Panc1 (cell line): ENCODE measurements around the gene FANCC.

Experiments
- CTCF ChIP-seq: fragments of 450-650 bp; IDR thresholded peaks from 2 replicates; pipeline ENCODE4 v1.5.1; 2017; ENCODE audit warnings: mild to moderate bottlenecking
- POLR2AphosphoS5 ChIP-seq: IDR thresholded peaks from 2 replicates; pipeline ENCODE4 v1.6.1; 2012; ENCODE audit warnings: mild to moderate bottlenecking, low read depth, low read length, moderate library complexity
- REST ChIP-seq, 2 experiments: IDR thresholded peaks; 2 replicates each; pipeline ENCODE4 v1.6.1; 2011 to 2012; ENCODE audit warnings: low read depth in 2 of 2, control low read depth in 1 of 2, low read length in 1 of 2, mild to moderate bottlenecking in 1 of 2, moderate library complexity in 1 of 2; ENCODE audit not compliant: insufficient read depth in 1 of 2
- SIN3A ChIP-seq: IDR thresholded peaks from 2 replicates; pipeline ENCODE4 v1.6.1; 2012; ENCODE audit warnings: low read depth, mild to moderate bottlenecking, low read length, moderate library complexity, borderline replicate concordance; ENCODE audit not compliant: insufficient read depth
- TCF7L2 ChIP-seq: IDR thresholded peaks from 2 replicates; pipeline ENCODE4 v1.6.1; 2011; ENCODE audit warnings: mild to moderate bottlenecking, low read depth, low read length, inconsistent platforms

- TF ChIP-seq CTCF (no peak), POLR2AphosphoS5 (no peak), TCF7L2 (no peak), SIN3A (no peak), REST (IDR thresholded peaks at IDR 0.05; ENCODE audit: insufficient read depth in 1 of 2, low read depth in 2 of 2, low read length in 1 of 2) (no peak)
Observed at GRCh38 chr9:95134457-95134881, 183.0 kb downstream of the FANCC start.
